MG63 (cell line): ENCODE measurements around the gene TMSB15A. TPM values are rescaled to one million over a fixed set of nuclear protein-coding genes. Genes with fewer than 3 reads are reported as not detected.
"Not testable (repeated sequence)": the region's sequence is repeated elsewhere in the genome, so short reads cannot be mapped to it uniquely, and the experiment has no call there.

Source experiments
- DNase-seq: peaks from one replicate; pipeline ENCODE4 v3.0.0-alpha.2; 2020
- H3K27me3 ChIP-seq: fragments of 250-450 bp; sonication (Bioruptor Pico); 2 replicates; pipeline ENCODE4 v1.5.1; 2020; ENCODE audit warnings: mild to moderate bottlenecking, moderate library complexity
- H3K36me3 ChIP-seq: fragments of 250-450 bp; sonication (Bioruptor Pico); 2 replicates; pipeline ENCODE4 v1.5.1; 2020; ENCODE audit warnings: mild to moderate bottlenecking, moderate library complexity
- H3K4me3 ChIP-seq: fragments of 250-450 bp; sonication (Bioruptor Pico); 2 replicates; pipeline ENCODE4 v1.5.1; 2020; ENCODE audit warnings: mild to moderate bottlenecking, moderate library complexity
- H3K9me3 ChIP-seq: fragments of 250-450 bp; sonication (Bioruptor Pico); 2 replicates; pipeline ENCODE4 v1.5.1; 2020; ENCODE audit warnings: mild to moderate bottlenecking, moderate library complexity
- total RNA-seq: library from RNA; depleted of rRNA; stranded (reverse); fragments of >200 nt; shearing (Covaris generic); gene quantifications from 2 replicates; pipeline ENCODE4 v1.2.3, GENCODE V29; 2014; ENCODE audit warnings: low replicate concordance; rRNA removed

TMSB15A gene
- total RNA-seq: not detected in 2 replicates

DNA sequence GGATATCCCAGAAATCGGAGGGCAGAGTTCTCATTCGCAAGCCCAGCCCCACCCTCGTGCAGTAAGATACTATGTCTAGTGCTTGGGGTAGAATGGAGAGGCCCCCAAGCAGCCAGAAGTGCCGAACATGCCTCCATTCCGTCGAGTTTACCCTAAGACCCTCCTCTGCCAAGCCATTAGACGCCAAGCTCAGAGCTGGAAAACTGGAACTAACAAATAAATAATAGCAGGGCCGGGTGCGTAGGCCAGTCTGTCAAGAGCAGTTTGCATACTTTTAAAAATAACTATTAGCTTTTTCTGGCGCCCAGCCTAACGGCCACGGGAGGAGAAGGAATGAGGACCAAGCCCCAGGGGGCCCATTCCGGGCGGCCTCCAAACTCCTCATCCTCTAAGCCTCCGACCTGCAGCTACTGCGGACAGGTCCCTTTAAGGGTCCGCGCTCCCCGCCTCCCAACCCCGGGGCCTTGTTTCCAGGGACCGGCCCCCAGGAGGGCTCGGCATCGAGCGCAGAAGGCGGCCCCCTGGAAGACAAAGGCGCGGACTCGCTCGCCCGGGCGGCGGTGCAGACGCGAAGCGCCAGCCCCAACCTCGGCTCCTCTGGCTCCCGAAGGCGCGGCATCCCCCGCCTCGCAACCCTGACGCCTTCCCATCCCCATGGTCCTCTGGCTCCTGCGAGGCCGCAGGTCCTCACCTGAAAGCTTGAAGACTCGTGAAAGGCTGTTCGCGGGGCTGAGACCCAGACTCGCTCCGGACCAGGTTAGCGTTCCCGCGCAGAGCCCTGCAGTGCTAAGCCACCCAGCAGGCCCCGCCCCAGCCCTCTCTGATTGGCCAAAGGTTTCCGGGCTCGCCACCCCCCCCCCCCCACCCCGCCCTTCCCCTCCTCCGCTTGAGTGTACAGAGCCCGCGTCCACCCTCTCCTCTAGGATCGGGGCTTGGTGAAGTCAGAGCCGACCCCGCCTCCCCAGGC lies at the start of gene TMSB15A:
TMSB15A (minus strand) TSS at position 765 of the 967 bp plus-strand sequence.
- DNase-seq: peak; percentile 47
- H3K27me3 ChIP-seq: no peaks in the 10 kb centered on the region; the same call in 1 of the 2 replicates
- no peaks in the 10 kb centered on the region for H3K36me3 ChIP-seq
- 0 out of 2 replicates have a peak within 1 kb of the TSS, but pooled peaks have one; percentile 16 for H3K4me3 ChIP-seq
- no peaks in the 10 kb centered on the region for H3K9me3 ChIP-seq

DNA sequence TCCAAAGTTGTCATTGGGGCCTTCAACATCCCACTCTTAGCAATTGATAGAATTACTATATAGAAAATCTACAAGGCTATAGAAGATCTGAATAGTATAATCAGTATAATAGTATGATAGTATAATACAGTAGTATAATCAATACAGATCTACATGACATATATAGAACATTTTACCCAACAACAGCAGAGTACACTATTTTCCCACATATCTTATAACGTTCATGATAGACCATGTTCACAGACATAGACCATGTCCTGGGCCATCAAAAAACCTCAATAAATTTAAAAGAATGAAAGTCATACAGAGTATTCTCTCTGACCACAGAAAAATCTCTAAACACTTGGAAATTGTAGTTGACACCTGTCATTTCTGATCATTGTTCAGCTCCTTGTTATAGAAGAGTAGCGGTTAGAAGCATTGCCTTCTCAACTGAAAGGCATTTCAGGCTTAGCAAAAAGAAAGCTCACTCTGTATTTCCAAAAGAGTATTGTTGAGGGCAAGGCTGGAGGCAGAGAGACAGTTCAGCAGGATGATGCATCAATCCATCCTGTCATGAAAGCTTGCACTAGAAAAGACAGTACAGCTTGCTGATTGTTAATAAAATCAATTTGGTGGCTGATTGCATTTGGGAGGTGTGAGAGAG lies 44.0 kb upstream of the TMSB15A start:
- H3K36me3 ChIP-seq: no peaks in the 10 kb centered on the region
- H3K9me3 ChIP-seq: no peaks in the 10 kb centered on the region
- DNase-seq: no peak
- H3K27me3 ChIP-seq: no peaks in the 10 kb centered on the region
- H3K4me3 ChIP-seq: no peak overlapping the region

DNA sequence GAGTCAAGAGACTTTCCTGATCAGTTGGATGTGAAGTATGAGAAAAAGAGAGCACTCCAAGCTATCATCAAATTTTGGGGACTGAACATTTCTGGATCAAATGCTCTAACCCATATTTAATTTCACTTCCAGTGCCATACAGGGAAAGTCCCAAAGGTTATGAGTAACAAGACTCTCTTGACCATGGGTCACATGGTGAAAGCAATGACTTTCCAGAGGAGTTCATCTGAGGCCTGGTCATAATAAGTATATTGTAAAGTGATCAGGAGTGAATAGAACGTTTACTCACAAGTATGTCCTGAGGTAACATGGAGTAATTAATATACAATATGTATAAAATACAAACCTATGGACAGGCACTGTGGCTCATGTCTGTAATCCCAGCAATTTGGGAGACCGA lies 42.1 kb upstream of the TMSB15A start:
- H3K36me3 ChIP-seq: no peaks in the 10 kb centered on the region
- no peaks in the 10 kb centered on the region for H3K27me3 ChIP-seq
- no peaks in the 10 kb centered on the region for H3K9me3 ChIP-seq
- H3K4me3 ChIP-seq: no peak overlapping the region
- DNase-seq: no peak

DNA sequence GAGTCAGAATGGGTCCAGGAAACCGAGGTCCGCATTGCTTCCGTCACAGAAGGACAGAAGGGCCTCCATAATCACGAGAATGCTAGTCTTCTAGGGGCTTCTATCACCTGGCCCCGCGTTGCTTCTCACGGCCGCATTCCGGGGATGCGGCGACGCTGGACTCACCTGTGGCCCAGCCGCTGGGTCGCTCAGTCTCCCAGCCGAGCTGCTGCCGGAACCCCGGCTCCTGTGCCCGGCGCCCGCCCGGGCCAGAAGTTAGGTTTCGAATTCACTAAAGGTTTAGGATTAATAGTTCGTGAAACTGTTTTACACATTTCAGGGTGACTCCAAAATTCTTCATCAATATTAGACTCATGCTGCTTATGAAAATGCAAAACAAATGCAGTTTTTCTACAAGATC lies 31.7 kb upstream of the TMSB15A start:
- Histone ChIP-seq H3K36me3 (no peaks in the 10 kb centered on the region), H3K27me3 (no peaks in the 10 kb centered on the region; the same call in 1 of the 2 replicates), H3K9me3 (no peaks in the 10 kb centered on the region), H3K4me3 (no peak overlapping the region)
- no peak for DNase-seq

DNA sequence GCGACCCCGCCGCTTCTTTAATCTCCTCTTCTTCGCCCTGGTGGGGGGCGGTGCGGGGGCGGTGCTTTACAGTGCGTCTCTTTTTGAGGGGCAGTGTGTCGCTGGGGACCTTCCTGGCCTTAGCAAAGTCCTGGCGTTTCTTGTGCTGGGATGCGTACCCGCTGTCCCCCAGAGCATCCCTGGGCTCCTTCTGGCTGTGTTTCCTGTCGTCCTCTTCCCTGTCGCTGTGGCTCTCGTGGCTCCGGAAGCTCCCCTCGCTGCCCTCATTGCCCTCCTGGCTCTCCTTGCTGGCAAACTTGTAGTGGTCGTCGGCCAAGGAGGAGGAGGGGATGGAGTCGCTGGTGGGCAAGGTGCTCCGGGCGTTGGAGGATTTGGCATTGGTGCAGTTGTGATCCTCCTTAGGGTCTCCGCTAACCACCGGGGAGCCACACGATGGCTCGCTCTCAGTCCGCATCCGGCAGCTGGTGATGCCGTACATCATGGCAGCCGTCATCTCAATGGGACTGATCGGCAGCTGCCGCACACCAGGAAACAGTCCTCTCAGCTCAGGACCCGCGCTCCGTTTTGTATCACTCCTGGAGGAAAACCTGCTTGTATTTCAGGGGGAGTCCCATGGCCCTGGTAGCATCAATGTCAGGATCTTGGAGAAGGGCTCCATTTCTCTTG lies 30.4 kb upstream of the TMSB15A start:
- Histone ChIP-seq H3K9me3 (no peaks in the 10 kb centered on the region), H3K4me3 (peak overlapping the region; percentile 27), H3K27me3 (no peaks in the 10 kb centered on the region; the same call in 1 of the 2 replicates), H3K36me3 (no peaks in the 10 kb centered on the region)
- no peak for DNase-seq

DNA sequence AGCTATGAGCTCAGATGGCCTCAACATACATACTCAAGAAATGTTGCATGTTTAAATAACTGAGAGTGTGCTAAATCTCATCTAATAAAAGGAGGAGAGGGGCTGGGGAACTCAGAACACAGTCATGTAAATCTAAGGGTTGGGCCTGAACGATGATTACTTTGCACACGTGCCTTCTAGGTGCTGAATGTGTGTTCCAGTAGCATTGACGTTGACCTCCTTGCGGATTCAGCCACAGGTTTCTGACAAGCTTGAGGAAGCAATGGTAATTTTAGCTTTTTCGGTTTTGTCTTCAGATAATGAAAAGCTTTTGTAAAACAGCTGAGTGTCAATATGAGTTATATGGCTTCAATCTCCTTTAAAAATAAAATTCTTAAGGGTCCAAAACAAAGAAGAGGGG lies 29.6 kb upstream of the TMSB15A start:
- DNase-seq, H3K9me3 ChIP-seq, H3K36me3 ChIP-seq, H3K4me3 ChIP-seq, H3K27me3 ChIP-seq: not testable (repeated sequence)

DNA sequence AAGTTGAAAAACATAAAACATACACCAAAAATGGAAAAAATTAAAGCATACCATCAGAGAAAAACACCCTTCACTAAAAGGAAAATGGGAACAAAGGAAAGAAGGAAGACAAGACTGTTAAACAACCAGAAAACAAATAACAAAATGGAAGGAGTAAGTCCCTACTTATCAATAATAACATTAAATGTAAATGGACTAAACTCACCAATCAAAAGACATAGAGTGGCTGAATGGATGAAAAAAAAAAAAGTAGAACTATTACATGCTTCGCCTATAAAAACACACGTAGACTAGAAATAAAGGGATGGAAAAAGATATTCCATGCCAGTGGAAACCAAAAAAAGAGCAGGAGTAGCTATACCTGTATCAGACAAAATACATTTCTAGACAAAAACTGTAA lies 19.4 kb upstream of the TMSB15A start:
- no peak for DNase-seq
- Histone ChIP-seq H3K9me3 (no peaks in the 10 kb centered on the region), H3K36me3 (no peaks in the 10 kb centered on the region), H3K27me3 (no peaks in the 10 kb centered on the region), H3K4me3 (no peak overlapping the region)

DNA sequence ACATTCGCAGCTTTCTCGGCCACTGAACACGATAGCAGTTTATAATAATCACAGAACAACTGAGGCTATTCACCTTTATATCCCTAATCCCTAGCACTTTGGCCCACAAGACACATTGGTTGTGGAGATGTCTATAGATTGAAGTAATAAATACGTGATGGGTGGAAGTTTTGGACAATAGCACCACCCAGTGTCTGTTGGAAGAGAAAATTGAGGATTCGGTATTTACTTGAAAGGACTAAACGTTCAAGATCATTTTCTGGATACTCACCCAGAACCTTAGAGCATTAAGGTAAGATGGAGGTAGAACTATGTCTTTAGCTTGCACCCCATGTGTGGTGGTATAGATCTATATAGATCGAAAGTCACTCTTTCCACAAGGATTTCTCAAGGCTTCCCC lies 787 bp upstream of the TMSB15A start:
- no peaks in the 10 kb centered on the region for H3K9me3 ChIP-seq
- no peak overlapping the region for H3K4me3 ChIP-seq
- no peaks in the 10 kb centered on the region for H3K36me3 ChIP-seq
- no peaks in the 10 kb centered on the region; the same call in 1 of the 2 replicates for H3K27me3 ChIP-seq
- no peak for DNase-seq

DNA sequence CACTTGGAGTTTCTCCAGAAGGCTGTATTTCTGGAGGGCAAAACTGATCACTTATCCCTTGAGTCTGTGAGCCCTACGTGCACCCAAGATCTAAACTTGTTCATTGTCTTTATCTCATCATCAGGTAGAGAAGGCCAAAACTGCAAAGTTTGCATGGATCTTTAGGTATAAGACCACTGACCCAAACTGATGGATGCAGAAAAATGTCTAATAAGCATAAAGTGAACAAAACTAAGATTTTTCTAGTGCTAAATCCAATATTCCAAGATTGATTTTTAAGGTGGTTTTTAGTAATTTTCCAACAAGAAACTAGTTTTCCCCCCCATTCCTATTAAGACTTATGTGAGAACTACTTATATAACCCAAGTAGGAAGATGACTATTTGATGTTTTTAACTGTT lies 2.0 kb downstream of the TMSB15A start:
- Histone ChIP-seq H3K4me3 (no peak overlapping the region), H3K27me3 (no peaks in the 10 kb centered on the region; the same call in 1 of the 2 replicates)
- no peak for DNase-seq

DNA sequence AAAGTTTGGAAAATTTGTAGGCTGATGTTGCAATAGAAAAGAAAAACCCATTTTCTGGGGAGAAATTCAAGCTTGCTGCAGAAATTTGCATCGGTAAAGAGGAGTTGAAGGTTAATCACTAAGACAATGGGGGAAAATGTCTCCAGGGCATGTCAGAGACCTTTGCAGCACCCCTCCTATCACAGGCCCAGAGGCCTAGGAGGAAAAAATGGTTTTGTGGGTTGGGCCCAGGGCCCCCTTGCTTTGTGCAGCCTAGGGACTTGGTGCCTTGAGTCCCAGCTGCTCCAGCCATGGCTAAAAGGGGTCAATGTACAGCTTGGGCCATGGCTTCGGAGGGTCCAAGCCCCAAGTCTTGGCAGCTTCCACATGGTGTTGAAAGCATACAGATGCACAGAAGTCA lies 17.8 kb downstream of the TMSB15A start:
- DNase-seq: no peak
- Histone ChIP-seq H3K4me3 (no peak overlapping the region), H3K36me3 (no peaks in the 10 kb centered on the region), H3K9me3 (no peaks in the 10 kb centered on the region), H3K27me3 (no peaks in the 10 kb centered on the region)

More for the DNA sequence above, 2.0 kb downstream of the TMSB15A start:
- no peaks in the 10 kb centered on the region for H3K9me3 ChIP-seq
- H3K36me3 ChIP-seq: no peaks in the 10 kb centered on the region

DNA sequence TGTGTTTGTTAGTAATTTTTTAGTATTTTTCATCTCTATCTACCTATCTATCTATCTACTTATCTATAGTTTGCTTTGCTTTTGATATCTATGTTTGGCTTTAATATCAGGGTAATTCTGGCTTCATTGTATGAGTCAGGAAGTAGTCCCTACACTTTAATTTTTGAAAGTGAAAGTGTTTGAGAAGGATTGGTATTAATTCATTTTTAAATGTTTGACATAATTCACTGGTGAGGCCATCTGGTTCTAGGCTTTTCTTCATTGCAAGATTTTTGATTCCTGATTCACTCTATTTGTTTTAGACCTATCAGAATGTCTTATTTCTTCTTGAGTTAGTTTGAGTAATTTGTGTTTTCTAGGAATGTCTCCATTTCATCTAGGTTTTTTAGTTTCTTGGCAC lies 24.8 kb downstream of the TMSB15A start:
- no peaks in the 10 kb centered on the region for H3K36me3 ChIP-seq
- H3K27me3 ChIP-seq: no peaks in the 10 kb centered on the region

DNA sequence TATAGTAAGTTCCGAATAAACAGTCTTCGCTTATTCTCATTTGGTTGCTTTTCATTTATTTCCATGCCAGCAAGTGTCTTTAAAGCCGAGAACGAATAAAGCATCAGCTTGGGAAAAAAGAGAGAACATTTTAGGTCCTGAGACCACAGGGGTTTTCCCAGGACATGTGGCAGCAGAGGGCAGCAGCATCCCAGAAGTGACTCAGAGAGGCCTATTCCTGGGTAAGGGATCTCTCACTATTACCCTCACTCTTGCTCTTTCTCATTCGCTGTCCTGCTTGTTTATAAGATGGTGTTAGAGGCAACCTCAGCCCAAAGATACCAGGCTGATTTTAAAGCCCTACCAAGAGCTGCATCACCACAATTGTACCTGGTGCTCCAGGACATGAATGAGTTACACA lies 37.8 kb downstream of the TMSB15A start:
- H3K27me3 ChIP-seq, DNase-seq, H3K9me3 ChIP-seq, H3K36me3 ChIP-seq, H3K4me3 ChIP-seq: not testable (repeated sequence)

More for the DNA sequence above, 24.8 kb downstream of the TMSB15A start:
- no peak for DNase-seq
- no peaks in the 10 kb centered on the region for H3K9me3 ChIP-seq
- no peak overlapping the region for H3K4me3 ChIP-seq

DNA sequence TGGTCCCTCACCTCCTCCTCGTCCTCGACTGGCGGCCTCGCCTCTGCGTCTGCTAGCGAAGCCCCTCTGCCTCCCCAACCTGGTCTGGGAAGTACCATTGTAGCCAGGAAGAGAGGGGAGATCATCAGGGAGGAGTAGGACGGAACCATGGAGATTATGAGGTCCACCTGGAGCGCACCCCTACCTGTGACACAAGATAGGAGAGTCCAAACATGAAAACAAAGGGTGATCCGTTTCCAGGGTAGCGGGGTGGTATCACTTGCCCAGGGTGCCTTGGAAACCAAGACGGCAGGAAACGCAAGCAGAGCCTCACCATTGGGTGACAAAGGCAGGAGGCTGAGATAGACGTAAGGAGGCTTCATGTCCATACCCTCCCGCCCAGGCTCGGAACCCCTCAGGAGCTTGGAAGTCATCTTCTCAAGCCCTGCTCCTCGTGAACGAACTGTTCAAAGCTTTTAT lies 44.7 kb downstream of the TMSB15A start, which contains the start of gene TCP11X2:
TCP11X2 (minus strand) TSS at position 51 of the 459 bp plus-strand sequence.
- not testable (repeated sequence) for DNase-seq, H3K4me3 ChIP-seq, H3K27me3 ChIP-seq, H3K36me3 ChIP-seq, H3K9me3 ChIP-seq

DNA sequence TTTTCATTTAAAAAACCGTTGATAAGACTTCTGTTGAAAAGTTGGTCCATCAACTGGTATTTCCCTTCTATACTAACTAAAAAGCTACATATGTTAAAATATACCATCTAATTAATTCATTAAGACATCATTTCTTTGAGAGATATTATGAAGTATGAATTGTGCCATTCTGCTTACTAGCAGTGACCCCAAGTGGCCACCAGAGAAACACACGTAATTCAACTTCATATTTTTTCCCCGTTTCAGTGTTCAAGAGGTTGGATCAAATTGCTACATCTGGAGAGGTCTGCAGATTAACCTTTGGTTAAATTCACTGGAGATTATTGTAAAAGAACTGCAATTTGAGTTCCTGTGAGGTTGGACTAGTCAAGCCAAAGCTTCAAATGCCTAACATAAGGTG lies 46.3 kb downstream of the TMSB15A start:
- H3K27me3 ChIP-seq, H3K36me3 ChIP-seq, H3K9me3 ChIP-seq, DNase-seq, H3K4me3 ChIP-seq: not testable (repeated sequence)
